Panc1 (cell line): ENCODE measurements around the gene TSC22D3. TPM values are rescaled to one million over a fixed set of nuclear protein-coding genes. Genes with fewer than 3 reads are reported as not detected.

Experiments used
- ATAC-seq: fragments of 200-7000 bp; cut with Tn5 transposase; 2 replicates; pipeline ENCODE4 v1.9.1; 2020; ENCODE audit warnings: mild to moderate bottlenecking, moderate library complexity
- BruUV-seq: library from RNA; stranded (reverse); fragments of 400-500 nt; replicated peaks from 2 replicates; lab custom pipeline; 2021; lab: Mats Ljungman, UMichigan
- CTCF ChIA-PET: fragments of 300-600 bp; sonication (Branson Sonifier 250); formaldehyde crosslinking; loops from one replicate; lab custom pipeline; 2022; ENCODE audit warnings: antibody characterized with exemption; lab: Charles Lee
- POLR2A ChIA-PET: fragments of 300-600 bp; sonication (Branson Sonifier 250); formaldehyde crosslinking; loops from one replicate; lab custom pipeline; 2022; ENCODE audit warnings: antibody characterized with exemption; lab: Charles Lee
- DNase-seq: peaks from one replicate; pipeline ENCODE4 v3.0.0-alpha.2; 2010; ENCODE audit warnings: low read depth, low spot score
- H3K27ac ChIP-seq: 2 replicates; pipeline ENCODE4 v1.5.1; 2011; ENCODE audit warnings: mild to moderate bottlenecking, low read length, inconsistent platforms
- H3K27me3 ChIP-seq: fragments of 200-500 bp; sonication (Bioruptor generic); 2 replicates; pipeline ENCODE4 v1.6.0; 2014; ENCODE audit warnings: low read length, inconsistent platforms; ENCODE audit not compliant: control insufficient read depth, insufficient read depth
- H3K36me3 ChIP-seq: fragments of 200-500 bp; sonication (Bioruptor generic); 2 replicates; pipeline ENCODE4 v1.5.1; 2014; ENCODE audit warnings: inconsistent platforms, mild to moderate bottlenecking, low read length, moderate library complexity; ENCODE audit not compliant: control insufficient read depth, insufficient read depth
- H3K4me1 ChIP-seq: 2 replicates; pipeline ENCODE4 v1.5.1; 2011; ENCODE audit warnings: inconsistent platforms, mild to moderate bottlenecking, low read length, moderate library complexity; ENCODE audit not compliant: control insufficient read depth, insufficient read depth
- H3K4me3 ChIP-seq, 2 experiments: 2 replicates each; pipeline ENCODE4 v1.5.1; 2011 to 2012; ENCODE audit warnings: low read depth in 2 of 2, low read length in 2 of 2, mild to moderate bottlenecking in 2 of 2, inconsistent platforms in 1 of 2, moderate library complexity in 1 of 2
- H3K9me3 ChIP-seq: fragments of 200-500 bp; sonication (Bioruptor generic); 2 replicates; pipeline ENCODE4 v1.5.1; 2014; ENCODE audit warnings: low read depth, mild to moderate bottlenecking, inconsistent platforms, low read length, moderate library complexity; ENCODE audit not compliant: control insufficient read depth, insufficient read depth
- CTCF ChIP-seq: fragments of 450-650 bp; IDR thresholded peaks from 2 replicates; pipeline ENCODE4 v1.5.1; 2017; ENCODE audit warnings: mild to moderate bottlenecking
- POLR2AphosphoS5 ChIP-seq: IDR thresholded peaks from 2 replicates; pipeline ENCODE4 v1.6.1; 2012; ENCODE audit warnings: mild to moderate bottlenecking, low read depth, low read length, moderate library complexity
- REST ChIP-seq, 2 experiments: IDR thresholded peaks; 2 replicates each; pipeline ENCODE4 v1.6.1; 2011 to 2012; ENCODE audit warnings: low read depth in 2 of 2, control low read depth in 1 of 2, low read length in 1 of 2, mild to moderate bottlenecking in 1 of 2, moderate library complexity in 1 of 2; ENCODE audit not compliant: insufficient read depth in 1 of 2
- SIN3A ChIP-seq: IDR thresholded peaks from 2 replicates; pipeline ENCODE4 v1.6.1; 2012; ENCODE audit warnings: low read depth, mild to moderate bottlenecking, low read length, moderate library complexity, borderline replicate concordance; ENCODE audit not compliant: insufficient read depth
- TCF7L2 ChIP-seq: IDR thresholded peaks from 2 replicates; pipeline ENCODE4 v1.6.1; 2011; ENCODE audit warnings: mild to moderate bottlenecking, low read depth, low read length, inconsistent platforms
- in situ Hi-C: cut with HindIII; loops from 2 replicates; pipeline ENCODE4 v1.10.0; 2016; ENCODE audit warnings: low sequenced_read_pairs, low pct_unique_long_range_greater_than_20kb
- intact Hi-C: fragments of 100-400 bp; cut with micrococcal nuclease; formaldehyde crosslinking; loops from one replicate; pipeline ENCODE4 v1.10.0; 2022; ENCODE audit not compliant: unreplicated experiment
- total RNA-seq: library from RNA; stranded (reverse); gene quantifications from one replicate; pipeline ENCODE4 v1.2.1, GENCODE V29; 2021; ENCODE audit not compliant: unreplicated experiment

Gene TSC22D3
- total RNA-seq, 1 experiment from 2014 or later = 7.2 TPM

- CTCF ChIA-PET = no interaction called here
- POLR2A ChIA-PET = interaction anchor here (0.6 kb wide), 1 partner anchor 25 kb away, joined by 4 read pairs; no protein-coding TSS in a partner anchor
- no peak overlapping the region for H3K4me3 ChIP-seq
- ATAC-seq = no peak
- no TSS peak for BruUV-seq
- H3K36me3 ChIP-seq = no peaks in the 10 kb centered on the region
- in situ Hi-C loops (no loop called here), intact Hi-C loops (no loop called here)
- no peak for DNase-seq
- H3K9me3 ChIP-seq = no peaks in the 10 kb centered on the region
- no peaks in the 10 kb centered on the region for H3K4me1 ChIP-seq
- no peaks in the 10 kb centered on the region for H3K27me3 ChIP-seq
- no peak overlapping the region for H3K27ac ChIP-seq
- TF ChIP-seq REST (IDR thresholded peaks at IDR 0.05; ENCODE audit: insufficient read depth in 1 of 2, low read depth in 2 of 2, low read length in 1 of 2) (no peak), TCF7L2 (no peak), SIN3A (no peak), POLR2AphosphoS5 (no peak), CTCF (no peak)
These were observed 41.9 kb downstream of the TSC22D3 start for GRCh38 chrX:107733686-107734085.

GRCh38 chrX:107731831-107732502, 43.6 kb downstream of the TSC22D3 start:
- TF ChIP-seq REST (IDR thresholded peaks at IDR 0.05; ENCODE audit: insufficient read depth in 1 of 2, low read depth in 2 of 2, low read length in 1 of 2) (no peak), SIN3A (no peak), TCF7L2 (no peak), POLR2AphosphoS5 (no peak), CTCF (no peak)
- Histone ChIP-seq H3K9me3 (no peaks in the 10 kb centered on the region), H3K4me3 (no peak overlapping the region), H3K27me3 (no peaks in the 10 kb centered on the region), H3K4me1 (no peaks in the 10 kb centered on the region), H3K36me3 (no peaks in the 10 kb centered on the region), H3K27ac (no peak overlapping the region)
- peak; percentile 64; the same call in 1 of the 2 replicates for ATAC-seq
- no peak for DNase-seq
- no TSS peak for BruUV-seq
- ChIA-PET POLR2A (no interaction called here), CTCF (interaction anchor here (0.6 kb wide), 1 partner anchor 606 kb away, joined by 13 read pairs; no protein-coding TSS in a partner anchor)
- intact Hi-C loops = no loop called here
- in situ Hi-C loops = no loop called here
